Measurements from ENCODE around the gene LSS. TPM values are rescaled to one million over a fixed set of nuclear protein-coding genes. Genes with fewer than 3 reads are reported as not detected.

Gene LSS
- total RNA-seq, 1 experiment from 2014 or later = 101 TPM

DNA sequence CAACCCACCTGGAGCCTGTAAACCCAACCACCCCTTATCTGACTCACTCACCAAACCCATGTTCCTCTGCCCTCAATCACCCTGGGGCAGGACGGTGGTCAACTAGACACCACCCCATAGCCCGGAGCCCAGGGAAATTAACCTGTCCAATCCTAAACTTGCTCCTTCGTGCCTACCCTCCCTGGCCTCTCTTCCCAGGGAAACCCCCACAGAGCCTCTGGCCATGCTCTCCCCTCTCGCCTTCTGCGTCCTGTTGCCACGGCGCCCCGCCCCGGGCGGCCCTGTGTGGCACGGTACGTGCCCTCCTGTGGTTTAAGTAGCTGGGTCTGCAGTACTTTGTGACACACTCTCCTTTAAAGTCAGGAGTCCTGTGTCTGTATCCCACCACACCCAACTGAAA, 69.2 kb downstream of the LSS start:
- ATAC-seq = no peak
- DNase-seq (ENCODE audit: low spot score) = no peak
- Mint-ChIP-seq H3K27me3 (ENCODE audit: low read depth) (no peaks in the 10 kb centered on the region), H3K4me3 (no peak overlapping the region), H3K27ac (no peak overlapping the region), H3K9me3 (peaks cover 7% of the 10 kb centered on the region; the same call in 1 of the 2 replicates), H3K4me1 (no peaks in the 10 kb centered on the region), H3K36me3 (peaks cover 23% of the 10 kb centered on the region)
- CTCF ChIA-PET = interaction anchor here (1.2 to 1.4 kb wide), 2 partner anchors 9 to 16 kb away, joined by 4 read pairs; no protein-coding TSS in a partner anchor
- POLR2A ChIA-PET = no interaction called here
- TF ChIP-seq ZMAT4 (CRISPR knock-in tag; IDR thresholded peaks at IDR 0.05) = no peak
- no peak for TF ChIP-seq PREB (CRISPR knock-in tag; IDR thresholded peaks at IDR 0.05; ENCODE audit: borderline replicate concordance)
- TF ChIP-seq, protein P1, sequence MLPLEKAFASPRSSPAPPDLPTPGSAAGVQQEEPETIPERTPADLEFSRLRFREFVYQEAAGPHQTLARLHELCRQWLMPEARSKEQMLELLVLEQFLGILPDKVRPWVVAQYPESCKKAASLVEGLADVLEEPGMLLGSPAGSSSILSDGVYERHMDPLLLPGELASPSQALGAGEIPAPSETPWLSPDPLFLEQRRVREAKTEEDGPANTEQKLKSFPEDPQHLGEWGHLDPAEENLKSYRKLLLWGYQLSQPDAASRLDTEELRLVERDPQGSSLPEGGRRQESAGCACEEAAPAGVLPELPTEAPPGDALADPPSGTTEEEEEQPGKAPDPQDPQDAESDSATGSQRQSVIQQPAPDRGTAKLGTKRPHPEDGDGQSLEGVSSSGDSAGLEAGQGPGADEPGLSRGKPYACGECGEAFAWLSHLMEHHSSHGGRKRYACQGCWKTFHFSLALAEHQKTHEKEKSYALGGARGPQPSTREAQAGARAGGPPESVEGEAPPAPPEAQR (CRISPR knock-in tag; IDR thresholded peaks at IDR 0.05) = no peak
- TF ChIP-seq, protein P2, sequence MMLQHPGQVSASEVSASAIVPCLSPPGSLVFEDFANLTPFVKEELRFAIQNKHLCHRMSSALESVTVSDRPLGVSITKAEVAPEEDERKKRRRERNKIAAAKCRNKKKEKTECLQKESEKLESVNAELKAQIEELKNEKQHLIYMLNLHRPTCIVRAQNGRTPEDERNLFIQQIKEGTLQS (CRISPR knock-in tag; conservative IDR thresholded peaks at IDR 0.05) = no peak
- TF ChIP-seq, protein P3, sequence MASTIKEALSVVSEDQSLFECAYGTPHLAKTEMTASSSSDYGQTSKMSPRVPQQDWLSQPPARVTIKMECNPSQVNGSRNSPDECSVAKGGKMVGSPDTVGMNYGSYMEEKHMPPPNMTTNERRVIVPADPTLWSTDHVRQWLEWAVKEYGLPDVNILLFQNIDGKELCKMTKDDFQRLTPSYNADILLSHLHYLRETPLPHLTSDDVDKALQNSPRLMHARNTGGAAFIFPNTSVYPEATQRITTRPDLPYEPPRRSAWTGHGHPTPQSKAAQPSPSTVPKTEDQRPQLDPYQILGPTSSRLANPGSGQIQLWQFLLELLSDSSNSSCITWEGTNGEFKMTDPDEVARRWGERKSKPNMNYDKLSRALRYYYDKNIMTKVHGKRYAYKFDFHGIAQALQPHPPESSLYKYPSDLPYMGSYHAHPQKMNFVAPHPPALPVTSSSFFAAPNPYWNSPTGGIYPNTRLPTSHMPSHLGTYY (CRISPR knock-in tag; IDR thresholded peaks at IDR 0.05) = no peak
- TF ChIP-seq MLX (CRISPR knock-in tag; IDR thresholded peaks at IDR 0.05) = no peak
- no peak for TF ChIP-seq ETV6 (CRISPR knock-in tag; IDR thresholded peaks at IDR 0.05)
- TF ChIP-seq PRRX2 (CRISPR knock-in tag; IDR thresholded peaks at IDR 0.05) = no peak
- no peak for TF ChIP-seq IRF2 (CRISPR knock-in tag; IDR thresholded peaks at IDR 0.05; ENCODE audit: borderline replicate concordance, low read depth)
- TF ChIP-seq, protein P4, sequence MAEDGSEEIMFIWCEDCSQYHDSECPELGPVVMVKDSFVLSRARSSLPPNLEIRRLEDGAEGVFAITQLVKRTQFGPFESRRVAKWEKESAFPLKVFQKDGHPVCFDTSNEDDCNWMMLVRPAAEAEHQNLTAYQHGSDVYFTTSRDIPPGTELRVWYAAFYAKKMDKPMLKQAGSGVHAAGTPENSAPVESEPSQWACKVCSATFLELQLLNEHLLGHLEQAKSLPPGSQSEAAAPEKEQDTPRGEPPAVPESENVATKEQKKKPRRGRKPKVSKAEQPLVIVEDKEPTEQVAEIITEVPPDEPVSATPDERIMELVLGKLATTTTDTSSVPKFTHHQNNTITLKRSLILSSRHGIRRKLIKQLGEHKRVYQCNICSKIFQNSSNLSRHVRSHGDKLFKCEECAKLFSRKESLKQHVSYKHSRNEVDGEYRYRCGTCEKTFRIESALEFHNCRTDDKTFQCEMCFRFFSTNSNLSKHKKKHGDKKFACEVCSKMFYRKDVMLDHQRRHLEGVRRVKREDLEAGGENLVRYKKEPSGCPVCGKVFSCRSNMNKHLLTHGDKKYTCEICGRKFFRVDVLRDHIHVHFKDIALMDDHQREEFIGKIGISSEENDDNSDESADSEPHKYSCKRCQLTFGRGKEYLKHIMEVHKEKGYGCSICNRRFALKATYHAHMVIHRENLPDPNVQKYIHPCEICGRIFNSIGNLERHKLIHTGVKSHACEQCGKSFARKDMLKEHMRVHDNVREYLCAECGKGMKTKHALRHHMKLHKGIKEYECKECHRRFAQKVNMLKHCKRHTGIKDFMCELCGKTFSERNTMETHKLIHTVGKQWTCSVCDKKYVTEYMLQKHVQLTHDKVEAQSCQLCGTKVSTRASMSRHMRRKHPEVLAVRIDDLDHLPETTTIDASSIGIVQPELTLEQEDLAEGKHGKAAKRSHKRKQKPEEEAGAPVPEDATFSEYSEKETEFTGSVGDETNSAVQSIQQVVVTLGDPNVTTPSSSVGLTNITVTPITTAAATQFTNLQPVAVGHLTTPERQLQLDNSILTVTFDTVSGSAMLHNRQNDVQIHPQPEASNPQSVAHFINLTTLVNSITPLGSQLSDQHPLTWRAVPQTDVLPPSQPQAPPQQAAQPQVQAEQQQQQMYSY (CRISPR knock-in tag; IDR thresholded peaks at IDR 0.05) = no peak
- TF ChIP-seq, protein P5, sequence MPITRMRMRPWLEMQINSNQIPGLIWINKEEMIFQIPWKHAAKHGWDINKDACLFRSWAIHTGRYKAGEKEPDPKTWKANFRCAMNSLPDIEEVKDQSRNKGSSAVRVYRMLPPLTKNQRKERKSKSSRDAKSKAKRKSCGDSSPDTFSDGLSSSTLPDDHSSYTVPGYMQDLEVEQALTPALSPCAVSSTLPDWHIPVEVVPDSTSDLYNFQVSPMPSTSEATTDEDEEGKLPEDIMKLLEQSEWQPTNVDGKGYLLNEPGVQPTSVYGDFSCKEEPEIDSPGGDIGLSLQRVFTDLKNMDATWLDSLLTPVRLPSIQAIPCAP (CRISPR knock-in tag; IDR thresholded peaks at IDR 0.05) = no peak
- no peak for TF ChIP-seq GABPB1 (CRISPR knock-in tag; IDR thresholded peaks at IDR 0.05)
- TF ChIP-seq, protein P6, sequence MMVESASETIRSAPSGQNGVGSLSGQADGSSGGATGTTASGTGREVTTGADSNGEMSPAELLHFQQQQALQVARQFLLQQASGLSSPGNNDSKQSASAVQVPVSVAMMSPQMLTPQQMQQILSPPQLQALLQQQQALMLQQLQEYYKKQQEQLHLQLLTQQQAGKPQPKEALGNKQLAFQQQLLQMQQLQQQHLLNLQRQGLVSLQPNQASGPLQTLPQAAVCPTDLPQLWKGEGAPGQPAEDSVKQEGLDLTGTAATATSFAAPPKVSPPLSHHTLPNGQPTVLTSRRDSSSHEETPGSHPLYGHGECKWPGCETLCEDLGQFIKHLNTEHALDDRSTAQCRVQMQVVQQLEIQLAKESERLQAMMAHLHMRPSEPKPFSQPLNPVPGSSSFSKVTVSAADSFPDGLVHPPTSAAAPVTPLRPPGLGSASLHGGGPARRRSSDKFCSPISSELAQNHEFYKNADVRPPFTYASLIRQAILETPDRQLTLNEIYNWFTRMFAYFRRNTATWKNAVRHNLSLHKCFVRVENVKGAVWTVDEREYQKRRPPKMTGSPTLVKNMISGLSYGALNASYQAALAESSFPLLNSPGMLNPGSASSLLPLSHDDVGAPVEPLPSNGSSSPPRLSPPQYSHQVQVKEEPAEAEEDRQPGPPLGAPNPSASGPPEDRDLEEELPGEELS (CRISPR knock-in tag; IDR thresholded peaks at IDR 0.05) = no peak
- TF ChIP-seq JAZF1 (CRISPR knock-in tag; IDR thresholded peaks at IDR 0.05) = no peak
- no peak for TF ChIP-seq MXD4 (CRISPR knock-in tag; IDR thresholded peaks at IDR 0.05; ENCODE audit: borderline replicate concordance)

All from WTC11 (cell line).